Heart right ventricle (tissue), 16 donors: ENCODE measurements around the gene NCOA4. TPM values are rescaled to one million over a fixed set of nuclear protein-coding genes. Genes with fewer than 3 reads are reported as not detected.
"Not testable (repeated sequence)": the region's sequence is repeated elsewhere in the genome, so short reads cannot be mapped to it uniquely, and the experiment has no call there.

ENCODE experiments used
- ATAC-seq, 8 donors: fragments of 200-7000 bp; cut with Tn5 transposase; one replicate each; pipeline ENCODE4 v1.9.1; 2020; ENCODE audit warnings: mild to moderate bottlenecking in 8 of 8, moderate library complexity in 8 of 8, moderate number of reproducible peaks in 1 of 8
- DNase-seq, 2 donors: peaks; one replicate each; pipeline ENCODE4 v3.0.0-alpha.2; 2020
- H3K27ac ChIP-seq, 10 donors: fragments of 200-600 bp; sonication (generic) in 2 of 10; one replicate each; pipeline versions ENCODE4 v1.5.0 to v1.8.0; 2020 to 2022; ENCODE audit warnings: mild to moderate bottlenecking in 3 of 10
- H3K27me3 ChIP-seq, 7 donors: fragments of 200-600 bp; one replicate each; pipeline ENCODE4 v1.8.0; 2021 to 2022; ENCODE audit warnings: mild to moderate bottlenecking in 2 of 7
- H3K36me3 ChIP-seq, 9 donors: fragments of 200-600 bp; sonication (generic) in 1 of 9; one replicate each; pipeline versions ENCODE4 v1.5.0 to v1.8.0; 2020 to 2022; ENCODE audit warnings: mild to moderate bottlenecking in 2 of 9
- H3K4me1 ChIP-seq, 9 donors: fragments of 200-600 bp; sonication (generic) in 1 of 9; one replicate each; pipeline versions ENCODE4 v1.5.0 to v1.8.0; 2020 to 2022; ENCODE audit warnings: mild to moderate bottlenecking in 4 of 9
- H3K4me3 ChIP-seq, 10 donors: fragments of 200-600 bp; sonication (generic) in 2 of 10; one replicate each; pipeline versions ENCODE4 v1.5.0 to v1.8.0; 2020 to 2022; ENCODE audit warnings: mild to moderate bottlenecking in 7 of 10, moderate library complexity in 2 of 10
- H3K9me3 ChIP-seq, 11 donors: fragments of 200-600 bp in 10 of 11; sonication (generic) in 2 of 11; one replicate each; pipeline versions ENCODE4 v1.5.0 to v1.8.0; 2013 to 2022; ENCODE audit warnings: mild to moderate bottlenecking in 2 of 11, control low read depth in 1 of 11, moderate library complexity in 1 of 11
- CTCF ChIP-seq, 9 donors: fragments of 200-600 bp; sonication (generic) in 2 of 9; IDR thresholded peaks; one replicate each; pipeline versions ENCODE4 v1.5.0 to v1.8.0; 2021 to 2022; ENCODE audit warnings: antibody characterized with exemption in 9 of 9, mild to moderate bottlenecking in 5 of 9, moderate library complexity in 1 of 9
- WGBS, 2 donors: extraction: QIAGEN DNeasy Blood & Tissue Kit; methylation state at CpG; one replicate each; pipeline ENCODE4 v1.1.7; 2013; ENCODE audit warnings: inconsistent platforms in 1 of 2; 5-methylcytosine and 5-hydroxymethylcytosine counted together
- intact Hi-C, 10 donors: fragments of 100-400 bp; cut with DNase I; formaldehyde crosslinking; loops; one replicate each; pipeline versions ENCODE4 v1.11.1 to v1.14.2; 2022
- polyA plus RNA-seq, 2 donors: library from polyadenylated mRNA; stranded (reverse); fragments of 200-250 nt; gene quantifications; one replicate each; pipeline ENCODE4 v1.2.3, GENCODE V29; 2013
- total RNA-seq, 10 donors: library from RNA; stranded (reverse); fragmentation: NEBNext Ultra II Directional in 3 of 10; extraction: Animal tissue kit (Norgen Biotek cat#: 25700) in 3 of 10; gene quantifications; one replicate each; pipeline versions ENCODE4 v1.2.1 to v1.2.4, GENCODE V29; 2021 to 2023
- donor health status: Arrhythmogenic right ventricular cardiomyopathy.
- donor health status: ischemic (EF 13 %, LVEDD 7.1; RV severe dilation, severe dysfunction).
- donor health status: healthy with polysubstance abuse.
- donor health status: DM: no; HTN: yes; CAD: no.
- donor health status: DM: no; HTN: no; CAD: no.
- donor health status: ischemic (EF 25% LVEDD 6.9; RV normal size, moderate dysfunction).
- donor health status: ischemic (EF 25% LVEDD 5.7; RV mildly dilated, moderate dysfunction).
- donor health status: healthy.
- donor health status: DM: yes; HTN: yes; CAD: no.
- donor health status: Ischemic cardiomyopathy.
- donor health status: ischemic (EF 35%, LVEDD 5.7; RV mildly dilated, moderate dysfunction).
- donor health status: nonischemic (EF 11% LVEDD 7.7; RV severe dilation, severe dysfunction).
- donor health status: DM: yes; HTN: yes; CAD: no.
- donor health status: PGD.
- donor health status: ischemic (EF 29% LVEDD 5.4; RV normal size, mild dysfunction).
- donor health status: nonischemic (EF 23%, LVEDD 6.1; RV moderate dilation, normal function).

NCOA4 gene
- total and polyA plus RNA-seq, 12 donors: 36.7 to 287 (median 256) TPM

- 0 to 1% methylated on average over 9 to 25 of the region's 25 CpGs for WGBS, 2 donors
- peaks cover 0 to 16% (median 0%) of the 10 kb centered on the region in 9 donors for H3K36me3 ChIP-seq
- TF ChIP-seq CTCF (IDR thresholded peaks at IDR 0.05): peak in 1 of 9 donors; percentile 12
- intact Hi-C loops: loop anchor here in 2 of 10 donors (10.0 kb wide), 1 partner anchor 53 kb away; no protein-coding TSS in a partner anchor
- H3K27ac ChIP-seq: peak overlapping the region in 9 of 10 donors; percentile 47 to 88 (median 82)
- peaks cover 7 to 31% (median 19%) of the 10 kb centered on the region in 9 donors for H3K4me1 ChIP-seq
- not testable (repeated sequence) for H3K27me3 ChIP-seq, H3K9me3 ChIP-seq, DNase-seq
- H3K4me3 ChIP-seq: peak overlapping the region; percentile 69 to 96 (median 91)
- peak in 7 of 8 donors; percentile 10 to 65 (median 39) for ATAC-seq
These were observed 58.7 kb downstream of the NCOA4 start for GRCh38 chr10:45971742-45972105.

GRCh38 chr10:45971019-45971418 lies 59.4 kb downstream of the NCOA4 start:
- 53 to 57% methylated on average over 14 of the region's 14 CpGs for WGBS, 2 donors
- peak overlapping the region in 9 of 10 donors; percentile 69 to 96 (median 91) for H3K4me3 ChIP-seq
- H3K27me3 ChIP-seq, DNase-seq, H3K9me3 ChIP-seq, H3K27ac ChIP-seq, ATAC-seq: not testable (repeated sequence)
- H3K4me1 ChIP-seq: peaks cover 7 to 31% (median 19%) of the 10 kb centered on the region in 9 donors
- intact Hi-C loops: loop anchor here in 2 of 10 donors (10.0 kb wide), 1 partner anchor 54 kb away; no protein-coding TSS in a partner anchor
- H3K36me3 ChIP-seq: peaks cover 0 to 12% (median 0%) of the 10 kb centered on the region in 9 donors

DNA sequence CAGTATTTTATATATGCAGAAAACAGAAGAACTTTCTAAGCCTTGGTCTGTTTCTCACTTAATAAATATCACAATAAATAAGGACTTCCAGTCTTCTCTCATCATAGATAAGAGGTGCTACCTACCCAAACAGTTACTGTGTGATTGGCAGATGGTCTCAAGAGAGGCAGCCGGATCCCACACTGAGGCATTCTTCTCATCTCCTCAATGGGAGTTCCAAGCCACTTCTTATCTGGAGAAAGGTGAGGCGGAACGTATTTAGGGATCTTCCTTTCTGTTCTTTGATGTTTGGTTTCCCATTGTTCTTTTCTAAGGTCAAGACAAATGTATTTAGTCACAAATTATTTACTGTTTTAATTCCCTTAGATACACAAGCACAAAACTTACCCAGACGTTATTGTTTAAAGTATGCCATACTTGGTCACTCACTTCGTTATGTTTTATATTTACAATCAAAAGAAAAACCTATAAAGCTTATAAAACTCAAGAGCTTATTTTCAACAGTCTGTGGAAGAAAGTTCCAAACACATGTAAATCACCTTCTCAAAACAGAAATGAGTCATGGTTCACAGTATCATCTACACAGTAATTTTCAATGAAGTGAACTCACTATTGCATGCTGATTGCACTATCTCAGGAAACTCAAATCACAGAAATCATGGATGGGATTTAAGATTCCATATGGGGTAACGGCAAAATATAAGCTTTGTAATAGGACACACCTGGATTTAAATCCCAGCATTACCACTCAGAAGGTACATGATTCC lies 67.6 kb downstream of the NCOA4 start:
- H3K4me3 ChIP-seq, H3K4me1 ChIP-seq, H3K9me3 ChIP-seq, DNase-seq, ATAC-seq, H3K27me3 ChIP-seq, H3K27ac ChIP-seq, intact Hi-C loops: not testable (repeated sequence)
- H3K36me3 ChIP-seq: peaks cover 0 to 20% (median 0%) of the 10 kb centered on the region in 9 donors
- 84% methylated on average over 6 of the region's 6 CpGs for WGBS, 2 donors

- H3K27me3 ChIP-seq, H3K9me3 ChIP-seq, H3K4me1 ChIP-seq, ATAC-seq, H3K27ac ChIP-seq, H3K4me3 ChIP-seq, intact Hi-C loops, DNase-seq: not testable (repeated sequence)
- peaks cover 0 to 38% (median 1%) of the 10 kb centered on the region in 9 donors for H3K36me3 ChIP-seq
- 97 to 98% methylated on average over 6 of the region's 6 CpGs for WGBS, 2 donors
These were observed 72.5 kb downstream of the NCOA4 start for GRCh38 chr10:45957928-45958327.

DNA sequence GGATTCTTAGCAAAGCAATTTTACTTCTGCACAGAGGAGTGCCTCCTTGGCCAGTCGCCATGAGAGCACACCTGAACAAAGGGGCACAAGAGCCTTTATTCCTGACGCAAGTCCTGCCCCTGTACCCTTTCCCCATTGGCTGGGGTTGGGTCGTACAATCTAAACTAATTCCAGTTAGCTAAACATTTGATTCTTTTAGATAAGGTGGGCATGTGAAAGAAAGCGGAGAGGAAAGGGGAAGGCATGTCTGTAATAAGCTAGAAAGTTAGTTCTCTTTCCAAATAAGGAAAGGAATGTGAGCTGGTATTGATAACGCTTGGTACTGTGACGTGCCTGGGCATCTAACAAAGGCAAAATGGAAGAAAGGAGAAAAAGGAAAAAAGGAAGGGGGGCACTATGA lies 73.8 kb downstream of the NCOA4 start:
- 79 to 88% methylated on average over 3 to 5 of the region's 6 CpGs for WGBS, 2 donors
- H3K4me3 ChIP-seq, DNase-seq, H3K27me3 ChIP-seq, H3K27ac ChIP-seq, ATAC-seq, intact Hi-C loops, H3K9me3 ChIP-seq, H3K4me1 ChIP-seq: not testable (repeated sequence)
- H3K36me3 ChIP-seq: peaks cover 0 to 45% (median 4%) of the 10 kb centered on the region in 9 donors

Other genes starting within 250 kb of the NCOA4 start
- 1 to 10 TPM; 4.3 to 9.7 (median 7.2) TPM for gene AGAP4, start 183.1 kb downstream of the NCOA4 start, total RNA-seq
- 10 to 100 TPM in 1 of 2 donors, 1 to 10 TPM in 1; 4.6 to 32.4 TPM for gene AGAP4, start 183.1 kb downstream of the NCOA4 start, polyA plus RNA-seq
- gene TIMM23, start 58.1 kb downstream of the NCOA4 start, total RNA-seq: 100 to 1,000 TPM in 1 of 10 donors, 10 to 100 TPM in 9; 73.5 to 109 (median 83.1) TPM
- 100 to 1,000 TPM in 1 of 2 donors, 10 to 100 TPM in 1; 95.7 to 113 TPM for gene TIMM23, start 58.1 kb downstream of the NCOA4 start, polyA plus RNA-seq
- gene MSMB, start 15.6 kb upstream of the NCOA4 start, total RNA-seq: not detected
- not detected for gene MSMB, start 15.6 kb upstream of the NCOA4 start, polyA plus RNA-seq